Neural cell (in vitro differentiated cells): ENCODE results near the gene SNCB. TPM values are rescaled to one million over a fixed set of nuclear protein-coding genes. Genes with fewer than 3 reads are reported as not detected.

ENCODE experiments used
- H2AFZ ChIP-seq: fragments of 200-600, 300-800 bp; sonication (generic), shearing (Covaris generic); 2 replicates; pipeline ENCODE4 v1.6.0; 2014; ENCODE audit warnings: low read depth, mild to moderate bottlenecking, antibody characterized with exemption, low read length, moderate library complexity
- H3F3A ChIP-seq: fragments of 200-600 bp; shearing (Covaris generic); 2 replicates; pipeline ENCODE4 v1.6.1; 2016; ENCODE audit warnings: mild to moderate bottlenecking, moderate library complexity, mixed read lengths, antibody characterized with exemption, low read length; ENCODE audit not compliant: insufficient read depth, poor library complexity, severe bottlenecking
- H3K27ac ChIP-seq: fragments of 200-600, 300-800 bp; sonication (generic), shearing (Covaris generic); 2 replicates; pipeline ENCODE4 v1.5.1; 2014; ENCODE audit warnings: mild to moderate bottlenecking, low read length, moderate library complexity
- H3K27me3 ChIP-seq: fragments of 300-800, 200-600 bp; sonication (generic), shearing (Covaris generic); 2 replicates; pipeline ENCODE4 v1.6.0; 2014; ENCODE audit warnings: mild to moderate bottlenecking, low read depth, low read length, moderate library complexity; ENCODE audit not compliant: insufficient read depth
- H3K36me3 ChIP-seq: fragments of 300-800, 200-600 bp; sonication (generic), shearing (Covaris generic); 2 replicates; pipeline ENCODE4 v1.5.1; 2014; ENCODE audit warnings: mild to moderate bottlenecking, antibody characterized with exemption, low read length, moderate library complexity; ENCODE audit not compliant: insufficient read depth
- H3K4me2 ChIP-seq: fragments of 300-800, 200-600 bp; sonication (generic), shearing (Covaris generic); 2 replicates; pipeline ENCODE4 v1.6.0; 2014; ENCODE audit warnings: mild to moderate bottlenecking, low read length
- H3K4me3 ChIP-seq: fragments of 300-800, 200-600 bp; sonication (generic), shearing (Covaris generic); 2 replicates; pipeline ENCODE4 v1.5.1; 2014; ENCODE audit warnings: mild to moderate bottlenecking, low read length, moderate library complexity
- H3K79me2 ChIP-seq: fragments of 200-600 bp; shearing (Covaris generic); replicated peaks from 2 replicates; pipeline ENCODE4 v1.6.0; 2014; ENCODE audit warnings: mild to moderate bottlenecking, low read length, moderate library complexity; ENCODE audit not compliant: insufficient read depth
- H3K9ac ChIP-seq: fragments of 300-800, 200-600 bp; sonication (generic), shearing (Covaris generic); 2 replicates; pipeline ENCODE4 v1.6.1; 2016; ENCODE audit warnings: mild to moderate bottlenecking, low read length, mixed read lengths
- H3K9me2 ChIP-seq: fragments of 200-600 bp; shearing (Covaris generic); 2 replicates; pipeline ENCODE4 v1.6.1; 2016; ENCODE audit warnings: mild to moderate bottlenecking, low read length, mixed read lengths; ENCODE audit not compliant: insufficient read depth
- H3K9me3 ChIP-seq: fragments of 200-600, 300-800 bp; sonication (generic), shearing (Covaris generic); 2 replicates; pipeline ENCODE4 v1.6.1; 2016; ENCODE audit warnings: mild to moderate bottlenecking, mixed run types, low read length, moderate library complexity, mixed read lengths
- H4K20me1 ChIP-seq: fragments of 200-600 bp; shearing (Covaris generic); 2 replicates; pipeline ENCODE4 v1.6.1; 2016; ENCODE audit warnings: mild to moderate bottlenecking, mixed run types; ENCODE audit not compliant: insufficient read depth
- EP300 ChIP-seq: fragments of 450-650 bp; conservative IDR thresholded peaks from 2 replicates; pipeline ENCODE4 v1.6.1; 2014; ENCODE audit warnings: antibody characterized with exemption, mild to moderate bottlenecking, moderate library complexity; ENCODE audit not compliant: poor library complexity, severe bottlenecking
- EZH2 ChIP-seq: fragments of 200-600, 300-800 bp; shearing (Covaris generic), sonication (generic); IDR thresholded peaks from 2 replicates; pipeline ENCODE4 v1.6.1; 2014; ENCODE audit warnings: antibody characterized with exemption, low read length, borderline replicate concordance, mild to moderate bottlenecking; ENCODE audit not compliant: insufficient read depth, poor library complexity, severe bottlenecking
- MXI1 ChIP-seq: fragments of 450-650 bp; conservative IDR thresholded peaks from 2 replicates; pipeline ENCODE4 v1.6.1; 2014; ENCODE audit warnings: antibody characterized with exemption, mild to moderate bottlenecking; ENCODE audit not compliant: poor library complexity, severe bottlenecking
- POLR2AphosphoS5 ChIP-seq: IDR thresholded peaks from 2 replicates; pipeline ENCODE4 v1.6.1; 2012
- RAD21 ChIP-seq: fragments of 450-650 bp; conservative IDR thresholded peaks from 2 replicates; pipeline ENCODE4 v1.6.1; 2014; ENCODE audit warnings: antibody characterized with exemption, mild to moderate bottlenecking, moderate library complexity
- REST ChIP-seq: IDR thresholded peaks from 2 replicates; pipeline ENCODE4 v1.6.1; 2012; ENCODE audit warnings: borderline replicate concordance
- SMC3 ChIP-seq: fragments of 450-650 bp; conservative IDR thresholded peaks from 2 replicates; pipeline ENCODE4 v1.6.1; 2014; ENCODE audit warnings: antibody characterized with exemption, mild to moderate bottlenecking, moderate library complexity; ENCODE audit not compliant: poor library complexity
- TAF1 ChIP-seq: IDR thresholded peaks from 2 replicates; pipeline ENCODE4 v1.6.1; 2012; ENCODE audit warnings: low read depth
- polyA plus RNA-seq: library from polyadenylated mRNA; depleted of rRNA; stranded (reverse); fragments of >200 nt; gene quantifications from 2 replicates; pipeline ENCODE4 v1.2.3, GENCODE V29; 2014
- TF ChIP-seq, protein P1 (sequence below): fragments of 450-650 bp; IDR thresholded peaks from 2 replicates; pipeline ENCODE4 v1.5.1; 2014; ENCODE audit warnings: antibody characterized with exemption, mild to moderate bottlenecking, moderate library complexity; ENCODE audit not compliant: poor library complexity, severe bottlenecking

Gene SNCB
- polyA plus RNA-seq, 1 donor from 2014 or later = 10.1 TPM

- H3F3A ChIP-seq = no peaks in the 10 kb centered on the region
- peak within 1 kb of the TSS; percentile 37 for H3K27ac ChIP-seq
- no peaks in the 10 kb centered on the region for H4K20me1 ChIP-seq
- H3K4me3 ChIP-seq = peak within 1 kb of the TSS; percentile 83
- no peaks in the 10 kb centered on the region for H3K9me2 ChIP-seq
- no peaks in the 10 kb centered on the region for H3K9me3 ChIP-seq
- no peaks in the 10 kb centered on the region for H3K36me3 ChIP-seq
- peak within 1 kb of the TSS; percentile 78 for H3K9ac ChIP-seq
- no peaks in the 10 kb centered on the region for H3K27me3 ChIP-seq
- TF ChIP-seq EZH2 (no peak), REST (no peak), RAD21 (peak; percentile 75), SMC3 (peak; percentile 79), POLR2AphosphoS5 (peak; percentile 28), TAF1 (no peak), EP300 (peak; percentile 20), MXI1 (peak; percentile 58)
- TF ChIP-seq, protein P1, sequence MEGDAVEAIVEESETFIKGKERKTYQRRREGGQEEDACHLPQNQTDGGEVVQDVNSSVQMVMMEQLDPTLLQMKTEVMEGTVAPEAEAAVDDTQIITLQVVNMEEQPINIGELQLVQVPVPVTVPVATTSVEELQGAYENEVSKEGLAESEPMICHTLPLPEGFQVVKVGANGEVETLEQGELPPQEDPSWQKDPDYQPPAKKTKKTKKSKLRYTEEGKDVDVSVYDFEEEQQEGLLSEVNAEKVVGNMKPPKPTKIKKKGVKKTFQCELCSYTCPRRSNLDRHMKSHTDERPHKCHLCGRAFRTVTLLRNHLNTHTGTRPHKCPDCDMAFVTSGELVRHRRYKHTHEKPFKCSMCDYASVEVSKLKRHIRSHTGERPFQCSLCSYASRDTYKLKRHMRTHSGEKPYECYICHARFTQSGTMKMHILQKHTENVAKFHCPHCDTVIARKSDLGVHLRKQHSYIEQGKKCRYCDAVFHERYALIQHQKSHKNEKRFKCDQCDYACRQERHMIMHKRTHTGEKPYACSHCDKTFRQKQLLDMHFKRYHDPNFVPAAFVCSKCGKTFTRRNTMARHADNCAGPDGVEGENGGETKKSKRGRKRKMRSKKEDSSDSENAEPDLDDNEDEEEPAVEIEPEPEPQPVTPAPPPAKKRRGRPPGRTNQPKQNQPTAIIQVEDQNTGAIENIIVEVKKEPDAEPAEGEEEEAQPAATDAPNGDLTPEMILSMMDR = peak; percentile 67
- H3K79me2 ChIP-seq = peaks cover 9% of the 10 kb centered on the region
- peak within 1 kb of the TSS; percentile 73 for H2AFZ ChIP-seq
- H3K4me2 ChIP-seq = peak within 1 kb of the TSS; percentile 78
These were observed 16.9 kb upstream of the SNCB start, which contains the start of gene TSPAN17 for GRCh38 chr5:176647030-176647842. TSS of gene TSPAN17 (plus strand) at chr5:176647484. CDS start at chr5:176647616, 132 bp downstream.

GRCh38 chr5:176646707-176647029, 16.3 kb upstream of the SNCB start:
- H3K9me3 ChIP-seq = no peaks in the 10 kb centered on the region
- H3K79me2 ChIP-seq = peaks cover 9% of the 10 kb centered on the region
- peak overlapping the region; percentile 78 for H3K9ac ChIP-seq
- no peaks in the 10 kb centered on the region for H3K27me3 ChIP-seq
- no peaks in the 10 kb centered on the region for H4K20me1 ChIP-seq
- H3K36me3 ChIP-seq = no peaks in the 10 kb centered on the region
- TF ChIP-seq POLR2AphosphoS5 (no peak), RAD21 (no peak), SMC3 (no peak), MXI1 (no peak), EP300 (no peak), TAF1 (no peak), EZH2 (no peak), REST (no peak)
- TF ChIP-seq, protein P1 = no peak
- peak overlapping the region; percentile 37 for H3K27ac ChIP-seq
- H3K4me3 ChIP-seq = peak overlapping the region; percentile 83
- H3K9me2 ChIP-seq = no peaks in the 10 kb centered on the region
- H3K4me2 ChIP-seq = peak overlapping the region; percentile 41
- no peaks in the 10 kb centered on the region for H3F3A ChIP-seq
- H2AFZ ChIP-seq = peak overlapping the region; percentile 73
